DMS 273 treated with DMSO at 0.1 percent for 48 hours (cell line): ENCODE data around the gene PRKCD.

Source experiments
- DNase-seq: peaks from one replicate; lab custom pipeline; 2025; lab: John Stamatoyannopoulos, UW

PRKCD gene

DNA sequence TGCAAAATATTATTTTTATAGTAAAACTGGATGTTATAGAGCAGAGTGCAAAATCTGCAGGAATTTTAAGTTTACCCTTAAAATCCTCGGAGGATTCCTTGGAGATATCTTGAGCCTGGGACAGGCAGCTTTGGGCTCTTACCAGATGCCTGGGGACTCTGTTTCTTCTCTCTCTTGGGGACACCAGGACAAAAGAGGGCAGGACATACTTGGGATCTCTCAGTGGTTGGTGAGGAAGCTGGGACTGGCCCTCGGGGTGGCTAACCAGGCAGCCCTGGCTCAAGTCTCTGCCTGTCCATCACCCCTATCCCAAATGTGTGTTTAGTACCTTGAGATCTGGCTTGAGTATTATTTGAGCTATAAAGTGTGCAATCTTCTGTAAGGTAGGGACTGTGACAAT lies 56.2 kb downstream of the PRKCD start:
- no peak for DNase-seq

DNA sequence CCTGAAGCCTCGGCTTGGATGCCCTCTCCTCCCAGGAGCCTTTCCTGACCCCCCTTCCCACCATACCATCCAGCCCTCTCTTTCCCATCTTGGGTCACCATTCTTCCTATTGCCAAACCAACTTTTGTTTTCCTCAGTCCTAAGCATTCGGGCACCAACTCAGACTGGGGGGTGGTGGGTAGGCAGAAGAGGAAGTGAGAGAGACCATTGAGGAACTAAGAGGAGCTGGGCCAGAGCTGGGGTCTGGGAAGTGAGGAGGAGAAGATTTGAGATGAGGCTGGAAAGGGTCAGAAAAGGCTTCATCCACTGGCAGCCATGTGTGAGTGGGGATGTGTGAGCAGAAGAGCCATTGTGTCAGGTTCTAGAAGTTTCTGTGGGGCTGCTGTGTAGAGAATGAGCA lies 57.1 kb downstream of the PRKCD start:
- no peak for DNase-seq

DNA sequence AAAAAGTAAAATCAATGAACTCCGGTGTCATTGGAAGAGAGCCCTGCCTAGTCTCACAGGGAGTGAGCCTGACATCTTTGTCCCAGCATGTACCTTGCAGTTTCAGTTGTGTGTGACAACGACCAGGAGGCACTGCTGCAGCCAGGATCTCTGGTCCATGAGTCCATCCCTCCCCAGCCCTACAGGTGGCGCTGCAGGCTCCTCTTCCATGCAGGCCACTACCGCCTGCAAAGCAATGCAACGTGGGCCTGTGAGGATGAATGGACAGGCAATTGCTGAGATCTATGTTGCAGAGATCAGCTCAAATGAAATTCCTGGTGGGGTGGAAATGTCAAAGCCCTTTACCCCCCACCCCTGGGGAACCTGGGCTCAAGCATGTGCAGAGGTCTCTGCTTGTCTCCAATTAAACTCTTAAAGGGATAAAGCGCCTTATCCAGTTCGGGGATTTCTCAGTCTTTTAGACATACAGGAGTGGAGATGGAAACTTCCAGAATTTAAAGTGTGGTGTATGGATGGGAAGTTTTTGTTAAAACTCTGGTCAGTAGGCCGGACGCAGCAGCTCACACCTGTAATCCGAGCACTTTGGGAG lies 59.0 kb downstream of the PRKCD start:
- DNase-seq = peak; percentile 14

DNA sequence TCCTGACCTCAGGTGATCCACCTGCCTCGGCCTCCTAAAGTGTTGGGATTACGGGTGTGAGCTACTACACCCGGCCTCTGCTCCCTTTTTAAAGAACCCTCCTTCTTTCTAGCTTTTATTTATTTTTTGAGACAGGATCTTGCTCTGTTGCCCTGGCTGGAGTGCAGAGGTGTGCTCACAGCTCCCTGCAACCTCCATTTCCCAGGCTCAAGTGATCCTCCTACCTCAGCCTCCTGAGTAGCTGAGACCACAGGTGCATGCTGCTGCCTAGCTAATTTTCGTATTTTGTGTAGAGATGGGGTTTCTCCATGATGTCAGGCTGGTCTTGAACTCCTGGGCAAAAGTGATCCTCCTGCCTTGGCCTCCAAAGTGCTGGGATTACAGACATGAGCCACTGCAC lies 60.3 kb downstream of the PRKCD start:
- DNase-seq = no peak

DNA sequence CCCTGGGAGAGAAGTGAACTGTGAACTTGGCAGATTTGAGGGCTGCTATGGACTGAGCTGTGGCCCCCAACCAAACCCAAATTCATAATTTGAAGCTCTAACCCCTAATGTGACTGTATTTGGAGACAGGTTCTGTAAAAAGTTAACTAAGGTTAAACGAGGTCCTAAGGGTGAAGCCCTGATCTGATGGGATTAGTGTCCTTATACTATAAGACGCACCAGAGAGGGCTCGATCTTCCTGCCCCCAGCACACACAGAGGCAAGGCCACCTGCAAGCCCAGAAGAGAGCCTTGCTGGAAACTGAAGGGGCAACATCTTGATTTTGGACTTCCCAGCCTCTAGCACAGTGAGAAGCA lies 60.8 kb downstream of the PRKCD start:
- no peak for DNase-seq

DNA sequence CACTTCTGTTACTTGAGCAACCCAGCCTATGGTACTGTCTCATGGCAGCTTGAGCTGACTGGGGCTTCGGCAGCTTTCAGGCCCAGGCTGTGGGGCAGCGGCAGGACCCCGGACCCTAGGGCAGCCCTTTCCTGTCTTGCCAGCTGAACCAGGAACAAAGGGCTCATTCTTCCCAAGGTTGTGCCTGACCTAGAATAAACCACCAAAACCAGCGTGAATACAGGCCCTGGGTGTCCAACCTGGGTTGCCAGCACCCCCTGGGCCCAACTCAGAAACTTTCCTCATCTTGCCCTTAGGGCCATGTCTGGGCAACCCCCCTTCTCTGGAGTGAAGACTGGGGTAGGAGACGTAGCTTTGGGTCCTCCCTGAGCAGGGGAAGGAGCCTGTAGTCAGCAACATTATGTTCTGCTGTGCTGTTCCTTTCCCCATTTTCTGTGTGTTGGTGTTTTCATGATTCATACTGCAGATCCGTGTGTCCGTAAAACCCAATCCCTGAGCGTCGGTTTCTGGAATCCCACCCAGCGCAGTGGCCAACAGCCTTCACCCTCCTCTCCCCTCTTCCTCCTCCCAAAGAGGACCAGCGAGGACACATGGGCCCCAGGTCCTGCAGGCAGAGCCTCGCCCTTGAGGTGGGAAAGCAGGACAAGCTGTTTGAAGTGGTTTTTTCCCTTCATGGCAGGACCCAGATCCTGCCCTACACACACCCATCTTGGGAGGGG lies 61.3 kb downstream of the PRKCD start:
- no peak for DNase-seq

DNA sequence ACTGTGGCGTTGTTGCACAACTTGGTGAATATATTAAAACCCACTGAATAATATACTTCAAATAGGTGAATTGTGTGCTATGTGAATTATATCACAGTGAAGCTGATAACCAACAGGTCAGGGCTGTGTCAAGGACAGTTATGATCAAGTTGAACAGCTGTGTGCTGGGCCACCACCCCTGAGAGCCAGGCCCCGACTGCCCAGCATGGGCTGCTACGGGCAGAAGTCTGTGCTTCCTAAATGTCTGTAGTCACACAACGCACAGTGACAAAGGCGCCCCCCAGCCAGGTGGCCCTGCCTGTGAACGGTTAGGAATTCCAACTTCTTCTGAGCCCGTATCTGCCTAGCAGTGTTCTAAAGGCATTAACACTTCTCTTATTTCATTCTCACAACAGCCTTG lies 62.0 kb downstream of the PRKCD start:
- no peak for DNase-seq

DNA sequence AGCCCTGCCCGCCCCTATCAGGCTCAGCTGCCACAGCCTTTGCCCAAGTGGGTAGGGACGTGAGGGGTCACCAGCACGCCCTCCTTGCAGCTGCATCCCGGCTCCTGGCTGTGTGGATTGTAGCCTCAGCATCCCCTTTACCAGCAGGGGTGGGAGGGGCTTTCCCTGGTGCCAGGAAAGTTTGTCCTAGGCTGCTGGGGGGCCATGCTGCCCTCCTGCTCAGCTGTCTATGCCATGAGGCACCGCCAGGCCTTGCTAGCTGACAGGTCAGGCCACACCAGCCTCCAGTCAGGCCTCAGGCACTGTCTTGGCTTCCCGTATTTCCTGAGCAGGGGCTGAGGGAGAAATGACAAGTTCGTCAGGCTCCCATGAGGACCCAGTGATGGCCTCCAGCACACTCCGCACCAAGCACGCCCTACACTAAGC lies 62.5 kb downstream of the PRKCD start:
- no peak for DNase-seq

DNA sequence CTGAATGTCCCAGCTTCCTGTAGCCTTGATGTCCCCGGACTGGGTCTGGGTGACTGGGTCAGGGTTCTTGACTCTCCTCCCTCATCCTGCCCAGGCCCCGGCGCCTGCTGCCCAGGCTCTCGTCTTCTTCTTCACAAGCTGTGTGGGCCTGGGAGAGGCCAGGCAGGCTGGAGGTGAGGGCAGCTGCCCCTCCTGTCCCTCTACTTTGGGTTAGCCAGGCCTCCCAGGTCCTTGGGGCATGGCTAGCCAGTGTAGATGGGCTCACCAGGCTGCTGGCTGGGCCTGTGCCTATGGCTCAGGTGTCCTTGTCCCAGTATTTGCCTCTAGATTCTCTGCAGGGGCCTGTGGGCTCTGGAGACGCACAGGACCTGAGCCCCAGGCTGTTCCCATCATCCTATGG lies 63.0 kb downstream of the PRKCD start:
- no peak for DNase-seq

DNA sequence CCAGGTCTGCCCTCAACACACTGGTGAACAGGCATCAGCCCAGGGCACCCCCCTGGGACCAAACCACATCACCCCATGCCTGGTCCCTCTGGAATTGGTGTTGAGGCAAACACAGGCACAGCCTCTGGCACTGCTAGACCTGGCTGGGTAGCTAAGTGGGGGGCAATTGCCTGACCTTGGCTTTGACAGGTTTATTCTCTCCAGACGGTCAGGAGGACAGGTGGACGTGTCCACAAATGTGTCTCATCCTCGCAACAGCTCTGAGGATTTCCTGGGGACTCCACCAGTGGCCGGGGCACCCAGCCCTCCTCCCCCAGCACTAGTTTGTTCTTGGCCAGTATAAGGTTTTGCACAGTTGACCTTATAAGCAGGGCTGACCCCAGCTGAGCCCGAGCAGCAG lies 63.5 kb downstream of the PRKCD start:
- no peak for DNase-seq

DNA sequence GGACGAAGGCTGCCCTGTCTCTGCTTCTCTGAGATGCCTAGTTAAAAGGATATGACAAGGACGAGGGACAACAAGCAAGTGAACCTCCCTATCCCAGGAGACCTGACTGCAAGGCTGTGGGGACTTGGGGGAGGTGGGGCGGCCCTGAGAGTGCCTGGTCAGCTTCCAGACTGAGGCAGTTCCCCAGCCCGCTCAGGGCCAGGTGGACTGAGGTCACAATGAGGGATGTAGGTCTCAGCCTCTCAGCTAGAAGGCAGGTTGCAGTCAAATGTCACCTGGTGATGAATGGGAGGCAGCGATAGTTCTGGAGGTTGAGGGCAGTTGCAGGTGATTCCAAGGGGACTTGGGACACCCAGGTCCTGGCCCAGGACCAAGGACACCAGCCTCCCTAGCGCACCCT lies 64.2 kb downstream of the PRKCD start:
- no peak for DNase-seq

DNA sequence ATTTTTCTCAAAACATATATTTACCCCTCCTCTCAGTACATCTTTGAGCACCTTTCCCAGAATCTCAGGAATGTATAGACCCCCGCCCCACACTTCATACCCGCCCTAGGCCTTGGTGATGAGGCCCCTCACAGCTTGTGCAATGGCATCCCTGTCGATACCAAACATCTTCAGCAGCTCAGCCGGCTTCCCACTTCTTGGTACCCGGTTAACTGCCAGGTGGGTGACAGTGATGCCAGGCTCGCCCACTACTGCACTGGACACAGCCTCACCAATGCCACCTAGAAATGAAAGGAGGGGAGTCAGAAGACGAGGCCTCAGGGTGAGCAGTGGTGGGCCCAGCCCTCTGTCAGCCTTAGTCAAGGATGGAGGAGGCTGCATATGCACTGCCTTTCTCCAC lies 64.6 kb downstream of the PRKCD start:
- DNase-seq = no peak

DNA sequence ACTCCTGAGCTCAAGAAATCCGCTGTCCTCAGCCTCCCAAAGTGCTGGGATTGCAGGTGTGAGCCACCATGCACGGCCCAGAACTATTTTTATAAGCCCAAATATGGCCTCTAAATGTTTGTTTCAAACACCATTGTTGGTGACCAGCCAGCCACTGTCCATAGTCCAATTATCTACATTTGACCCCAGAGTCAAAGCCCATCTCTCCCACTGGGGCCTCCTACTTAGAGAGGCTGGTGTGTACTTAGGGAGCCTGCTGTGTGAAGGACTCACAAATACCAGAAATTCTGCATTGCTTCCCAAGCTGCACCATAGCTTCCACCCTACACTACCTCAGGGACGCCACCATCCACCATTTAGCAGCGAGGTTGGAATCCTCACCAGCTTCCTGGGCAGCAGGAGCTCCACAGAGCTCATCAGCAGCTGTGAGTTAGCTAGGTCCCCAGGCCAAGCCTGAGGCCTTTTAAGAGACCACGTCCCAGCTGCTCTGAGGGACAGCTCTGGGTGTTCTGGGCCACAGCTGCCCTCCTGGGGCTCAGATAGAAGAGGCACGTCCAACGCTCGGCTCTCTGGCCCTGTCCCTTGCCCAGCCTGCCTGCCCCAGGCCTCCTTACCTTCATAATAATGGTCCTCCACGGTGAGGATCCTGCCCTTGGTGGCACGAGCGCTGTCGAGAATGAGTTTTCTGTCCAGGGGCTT lies 65.3 kb downstream of the PRKCD start:
- no peak for DNase-seq

DNA sequence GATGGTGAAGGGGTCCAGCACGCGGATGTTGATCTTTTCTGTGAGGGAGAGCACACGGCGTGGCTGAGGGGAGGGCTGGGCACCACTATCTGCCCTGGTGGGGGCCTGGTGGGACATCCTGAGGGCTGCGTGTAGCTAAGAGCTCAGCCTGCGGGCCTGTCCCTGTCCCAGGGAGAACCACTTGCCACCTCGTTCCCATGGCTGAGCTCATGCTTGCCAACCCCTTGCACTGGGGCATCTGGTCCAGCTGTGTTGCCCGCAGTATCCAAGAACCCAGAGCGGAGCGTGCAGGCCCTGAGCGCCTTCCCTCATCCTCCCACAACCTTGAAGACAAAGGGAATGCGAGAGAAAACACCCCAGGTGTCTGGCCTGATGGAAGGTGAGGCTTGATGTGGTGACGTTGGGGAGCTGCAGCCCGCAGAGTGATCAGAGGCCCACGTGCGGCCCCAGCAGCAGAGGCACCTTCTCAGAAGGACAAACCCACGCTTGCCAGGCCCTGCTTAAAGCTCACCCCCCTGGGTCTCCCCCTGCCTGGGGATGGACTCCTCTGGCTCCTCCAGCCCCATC lies 65.9 kb downstream of the PRKCD start:
- no peak for DNase-seq

DNA sequence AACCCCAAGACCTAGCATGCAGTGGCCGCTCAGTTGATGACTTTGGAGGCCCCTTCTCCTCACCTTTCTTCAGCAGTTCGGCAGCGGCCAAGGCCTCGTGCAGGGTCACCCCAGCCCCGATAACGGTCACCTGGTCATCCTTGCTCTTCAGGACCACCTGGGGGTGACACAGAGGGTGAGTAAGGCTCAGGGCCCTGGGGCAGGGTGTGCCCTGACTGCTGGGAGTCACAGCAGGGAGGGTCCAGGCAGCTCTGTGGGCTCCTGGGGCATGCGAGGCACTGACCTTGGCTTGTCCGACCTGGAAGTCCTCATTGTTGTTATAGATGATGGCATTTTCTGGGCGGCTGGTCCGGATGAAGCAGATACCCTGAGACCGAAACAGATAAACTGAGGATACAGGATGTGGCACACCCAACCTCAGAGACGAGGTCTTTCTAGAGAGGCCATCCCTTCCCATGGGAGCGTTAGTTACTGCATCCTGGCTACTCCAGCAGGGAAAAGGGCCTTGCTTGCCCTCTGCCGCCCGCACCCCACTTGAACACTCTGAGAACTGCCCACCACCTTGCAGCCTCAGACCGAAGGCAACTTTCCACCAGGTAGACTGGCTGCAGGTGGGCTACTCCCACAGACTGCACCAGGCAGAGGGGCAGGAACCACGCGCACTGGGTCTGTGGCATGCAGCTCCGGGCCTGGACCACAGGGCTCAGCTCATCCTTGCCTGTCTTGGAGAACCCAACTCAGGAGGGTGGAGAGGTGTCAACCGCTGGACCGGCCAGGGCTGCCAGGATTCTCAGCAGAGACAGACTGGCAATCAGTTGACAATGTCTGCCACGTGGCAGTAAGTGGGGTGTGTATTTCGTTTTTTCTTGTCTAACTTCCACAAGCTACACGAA lies 67.2 kb downstream of the PRKCD start:
- no peak for DNase-seq

DNA sequence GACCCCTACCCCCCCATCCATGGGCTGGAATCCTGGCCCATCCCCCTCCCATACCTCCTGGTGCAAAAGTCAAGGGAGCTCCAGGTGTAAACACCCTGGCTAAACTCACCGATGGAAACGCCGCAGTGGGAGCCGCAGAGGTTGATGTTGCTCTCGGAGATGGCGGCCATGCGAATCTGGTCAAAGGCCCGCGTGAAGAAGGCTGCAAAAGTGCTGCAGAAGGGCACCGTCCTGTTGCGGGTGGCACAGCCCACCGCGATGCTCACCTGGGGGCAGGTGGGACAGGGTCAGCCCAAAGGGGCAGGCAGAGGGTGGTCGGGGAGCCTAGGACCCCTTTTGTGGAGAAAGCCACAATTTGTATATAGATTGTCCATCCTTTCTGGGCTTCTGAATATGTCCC lies 68.2 kb downstream of the PRKCD start:
- no peak for DNase-seq

DNA sequence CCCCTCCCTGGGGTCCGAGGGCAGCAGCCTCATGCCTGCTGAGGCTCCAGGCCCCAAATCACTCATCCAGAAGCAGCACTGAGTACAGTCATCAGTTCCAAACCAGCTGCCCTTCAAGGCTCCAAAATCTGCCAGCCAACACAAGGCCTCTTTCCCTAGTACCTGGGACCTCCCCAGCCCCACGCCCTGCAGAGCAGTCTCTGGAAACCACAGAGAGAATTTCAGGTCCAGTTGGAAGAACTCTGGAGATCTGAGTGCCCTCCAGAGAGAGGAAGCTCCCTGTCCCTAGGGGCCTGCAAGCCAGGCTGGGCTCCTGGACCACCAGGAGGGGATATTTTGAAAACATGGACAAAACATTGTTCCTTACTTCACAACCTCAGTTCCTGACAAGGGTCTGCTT lies 68.6 kb downstream of the PRKCD start:
- no peak for DNase-seq

DNA sequence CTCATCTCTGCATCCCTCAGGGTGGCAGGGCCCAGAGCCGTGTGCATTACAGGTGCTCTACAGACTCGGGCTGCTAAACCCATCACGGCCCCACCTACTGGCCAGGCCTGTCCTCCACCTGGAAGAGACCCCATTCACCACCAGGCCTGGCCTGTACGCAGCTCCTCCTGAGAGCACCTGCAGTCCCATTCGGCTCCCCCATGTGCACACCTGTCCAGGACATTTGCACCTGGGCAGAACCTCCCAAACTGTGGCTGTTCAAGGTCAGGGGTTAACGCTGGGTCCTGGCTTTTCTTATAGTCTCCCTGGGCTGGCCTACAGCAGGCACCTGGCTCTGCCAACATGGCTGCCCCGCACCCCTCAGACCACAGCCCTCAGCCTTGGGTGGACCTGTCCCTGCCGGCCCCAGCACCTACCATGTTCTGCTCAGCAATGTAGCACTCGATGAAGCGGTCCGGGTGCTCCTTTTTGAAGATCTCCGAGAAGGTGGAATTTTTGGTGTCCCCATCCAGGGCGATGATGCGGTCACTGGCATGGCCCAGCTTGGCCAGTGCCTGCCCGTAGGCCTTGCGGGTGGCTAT lies 69.1 kb downstream of the PRKCD start:
- DNase-seq = no peak

DNA sequence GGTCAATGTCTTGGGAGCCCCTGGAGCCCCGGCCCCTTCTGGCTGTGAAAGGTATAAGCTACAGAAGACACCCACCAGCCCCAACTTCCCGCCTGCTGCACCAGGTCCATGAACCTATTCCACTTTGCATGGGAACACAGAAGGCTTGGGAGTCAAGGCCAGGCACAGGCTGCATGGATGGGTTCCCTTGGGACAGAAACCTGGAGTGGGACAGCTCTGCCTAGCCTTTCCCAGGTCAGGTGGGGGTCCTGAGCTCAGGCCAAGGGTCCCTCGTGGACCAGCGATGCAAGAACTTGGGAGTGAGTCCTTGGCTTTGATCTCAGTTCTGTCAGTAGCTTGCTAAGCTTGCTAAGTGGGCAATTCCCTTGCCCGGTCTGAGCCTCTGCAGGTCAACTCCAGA lies 69.8 kb downstream of the PRKCD start:
- DNase-seq = no peak

DNA sequence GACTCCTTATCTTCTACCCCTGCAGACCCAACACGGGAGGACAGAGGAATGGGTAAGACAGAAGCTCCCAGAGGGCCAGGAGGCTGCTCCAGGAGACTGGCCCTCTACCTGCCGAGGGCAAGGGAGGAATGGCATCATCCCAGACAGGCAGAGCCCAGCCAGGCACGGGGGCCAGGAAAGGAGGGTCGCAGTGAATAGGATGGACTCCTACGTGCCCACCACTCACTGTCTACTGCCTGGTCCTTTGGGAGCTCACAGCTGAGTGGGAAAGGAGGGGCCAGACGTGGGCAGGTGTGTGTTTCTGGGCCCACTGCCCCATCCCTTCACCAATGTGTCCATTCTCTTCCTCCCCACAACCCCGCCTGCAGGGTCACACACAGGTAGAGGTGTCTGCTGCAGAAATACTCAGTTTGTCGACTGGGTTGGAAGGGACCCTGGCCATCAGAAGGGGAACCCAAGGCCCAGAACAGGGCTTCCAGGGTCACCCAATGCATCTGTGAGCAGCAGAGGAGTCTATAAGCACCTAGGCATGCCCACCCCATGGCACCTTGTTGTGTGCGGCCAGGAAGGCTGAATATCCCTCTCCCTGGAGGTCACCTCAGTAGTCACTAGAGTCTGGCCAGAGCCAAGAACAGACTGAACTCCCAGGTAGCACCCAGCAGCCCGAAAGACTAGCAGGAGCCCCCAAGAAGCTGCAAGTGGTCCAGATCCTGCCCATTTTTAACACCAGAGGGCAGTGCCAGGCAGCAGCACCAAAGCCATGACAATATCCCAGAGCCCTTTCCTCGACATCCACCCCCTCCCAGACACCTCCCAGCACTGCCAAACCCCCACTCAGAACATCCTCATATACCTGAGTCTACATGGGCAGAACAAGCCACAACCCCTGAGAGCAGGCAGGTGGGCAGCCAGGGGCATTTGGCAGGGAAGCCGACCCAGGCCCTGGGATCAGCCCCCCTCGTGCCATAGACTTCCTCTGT lies 70.8 kb downstream of the PRKCD start:
- DNase-seq = no peak
